Measurements from ENCODE around the gene OR51B4. TPM values are rescaled to one million over a fixed set of nuclear protein-coding genes. Genes with fewer than 3 reads are reported as not detected.
A peak's percentile ranks its signal among the peaks of the same experiment; 100 is the strongest.
"Not testable (repeated sequence)": the region's sequence is repeated elsewhere in the genome, so short reads cannot be mapped to it uniquely, and the experiment has no call there.

OR51B4 gene
- total RNA-seq, 1 donor from 2014 or later = not detected

DNA sequence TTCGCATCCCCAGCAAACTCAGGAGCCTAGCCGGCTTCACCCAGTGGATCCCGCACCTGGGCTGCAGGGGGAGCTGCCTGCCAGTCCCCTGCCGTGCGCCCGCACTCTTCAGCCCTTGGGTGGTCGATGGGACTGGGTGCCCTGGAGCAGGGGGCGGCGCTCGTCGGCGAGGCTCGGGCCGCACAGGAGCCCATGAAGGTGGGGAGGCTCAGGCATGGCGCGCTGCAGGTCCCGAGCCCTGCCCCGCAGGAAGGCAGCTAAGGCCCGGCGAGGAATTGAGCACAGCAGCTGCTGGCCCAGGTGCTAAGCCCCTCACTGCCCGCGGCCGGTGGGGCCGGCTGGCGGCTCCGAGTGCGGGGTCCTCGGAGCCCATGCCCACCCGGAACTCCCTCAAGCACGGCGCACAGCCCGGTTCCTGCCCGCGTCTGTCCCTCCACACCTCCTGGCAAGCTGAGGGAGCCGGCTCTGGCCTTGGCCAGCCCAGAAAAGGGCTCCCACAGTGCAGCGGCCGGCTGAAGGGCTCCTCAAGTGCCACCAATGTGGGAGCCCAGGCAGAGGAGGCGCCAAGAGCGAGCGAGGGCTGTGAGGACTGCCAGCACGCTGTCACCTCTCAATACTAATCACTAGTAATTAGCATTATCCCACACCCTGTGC is 7.3 kb downstream of the OR51B4 start:
- DNase-seq (ENCODE audit: low spot score); ATAC-seq: not testable (repeated sequence)

DNA sequence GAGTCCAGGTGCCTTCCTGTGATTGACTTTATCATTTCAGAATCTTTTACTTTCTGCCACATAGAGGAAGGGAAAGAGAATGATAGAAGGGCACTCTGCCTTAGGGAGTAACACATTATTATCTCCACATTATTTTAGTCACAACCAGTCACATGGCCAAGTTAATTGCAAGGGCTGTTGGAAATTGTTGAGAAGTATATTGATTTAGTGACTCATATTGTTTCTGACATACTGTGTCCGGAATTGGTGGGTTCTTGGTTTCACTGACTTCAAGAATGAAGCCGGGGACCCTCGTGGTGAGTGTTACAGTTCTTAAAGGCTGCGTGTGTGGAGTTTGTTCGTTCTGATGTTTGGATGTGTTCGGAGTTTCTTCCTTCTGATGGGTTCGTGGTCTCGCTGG is 8.7 kb downstream of the OR51B4 start:
- ATAC-seq (no peak), DNase-seq (ENCODE audit: low spot score) (no peak)

DNA sequence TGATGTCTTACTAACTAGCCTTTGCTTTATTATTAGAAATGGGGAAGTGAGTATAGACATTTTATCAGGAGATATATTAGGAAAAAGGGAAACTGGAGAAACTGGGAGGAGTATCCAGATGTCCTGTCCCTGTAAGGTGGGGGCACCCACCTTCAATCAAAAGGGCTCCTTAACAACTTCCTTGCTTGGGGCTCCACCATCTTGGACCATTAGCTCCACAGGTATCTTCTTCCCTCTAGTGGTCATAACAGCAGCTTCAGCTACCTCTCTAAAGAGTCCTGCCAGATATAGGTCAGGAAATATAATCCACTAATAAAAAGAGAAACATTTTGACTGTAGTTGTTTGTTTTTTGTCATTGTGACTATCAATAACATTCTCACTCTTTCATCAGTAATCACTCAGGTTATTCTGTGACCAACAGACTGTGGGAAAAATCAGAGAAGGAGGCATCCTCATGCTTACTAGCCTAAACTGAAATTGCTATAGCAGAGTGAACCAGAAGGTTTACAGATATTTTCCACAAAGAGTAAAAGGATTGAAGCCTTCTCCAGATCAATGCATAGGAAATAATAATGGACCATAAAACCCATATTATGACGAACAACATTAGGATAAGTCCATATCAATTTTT is 10.4 kb downstream of the OR51B4 start:
- DNase-seq (ENCODE audit: low spot score) = no peak
- ATAC-seq = peak; percentile 67

DNA sequence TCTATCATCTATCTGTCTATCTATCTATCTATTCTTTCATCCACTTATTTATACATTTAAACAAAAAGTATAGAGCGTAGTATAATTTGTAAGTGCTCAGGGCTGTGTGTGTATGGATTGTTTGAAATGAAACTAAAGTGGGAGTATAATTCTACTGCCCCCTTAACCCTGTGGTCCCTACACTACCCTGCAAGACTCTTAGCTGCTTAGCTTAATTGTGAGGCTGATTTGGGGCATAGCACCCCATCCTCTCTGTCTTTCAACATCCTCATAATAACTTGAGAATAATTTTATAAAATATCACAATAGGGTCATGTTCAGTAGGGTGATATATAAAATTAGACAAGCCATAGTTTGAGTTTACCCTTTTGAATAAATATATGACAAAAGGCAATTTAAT is 11.6 kb downstream of the OR51B4 start:
- ATAC-seq (no peak), DNase-seq (ENCODE audit: low spot score) (no peak)

DNA sequence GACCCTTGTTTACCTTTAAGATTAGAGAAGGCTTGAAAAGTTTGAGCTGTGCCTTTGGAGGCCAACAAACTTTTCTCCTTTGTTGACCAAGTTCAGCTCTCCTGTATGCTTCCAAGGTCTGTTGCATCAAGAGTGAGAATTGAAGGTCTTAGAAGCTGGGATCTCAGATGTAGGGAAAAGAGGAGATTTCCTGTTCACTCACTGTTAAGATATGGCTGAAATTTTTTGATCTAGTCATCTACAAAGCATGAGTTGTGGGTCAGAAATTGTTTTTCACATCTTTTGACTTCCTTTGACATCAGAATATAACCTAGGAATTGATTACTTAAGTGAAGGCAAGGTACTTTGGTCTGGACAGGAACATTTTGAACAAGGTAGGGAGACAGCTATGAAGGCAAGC is 12.1 kb downstream of the OR51B4 start:
- DNase-seq (ENCODE audit: low spot score) (no peak), ATAC-seq (no peak)

DNA sequence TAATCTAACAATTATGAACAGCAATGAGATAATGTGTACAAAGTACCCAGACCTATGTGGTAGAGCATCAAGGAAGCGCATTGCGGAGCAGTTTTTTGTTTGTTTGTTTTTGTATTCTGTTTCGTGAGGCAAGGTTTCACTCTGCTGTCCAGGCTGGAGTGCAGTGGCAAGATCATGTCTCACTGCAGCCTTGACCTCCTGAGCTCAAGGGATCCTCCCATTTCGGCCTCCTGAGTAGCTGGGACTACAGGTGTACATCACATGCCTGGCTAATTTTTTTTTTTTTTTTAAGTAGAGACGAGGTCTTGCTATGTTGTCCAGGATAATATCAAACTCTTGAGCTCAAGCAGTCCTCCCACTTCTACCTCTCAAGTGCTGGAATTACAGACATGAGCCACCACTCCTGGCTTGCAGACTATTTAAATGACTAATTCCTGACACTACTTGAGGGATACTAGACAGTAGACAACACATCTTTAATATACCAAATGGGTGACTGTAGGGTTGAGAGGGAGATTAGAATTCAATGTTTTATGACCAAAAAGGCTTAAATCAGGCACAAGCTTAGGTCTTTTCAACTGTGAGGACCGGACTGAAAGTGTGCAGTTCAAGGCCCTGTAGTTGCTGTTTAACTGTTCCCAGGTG is 12.7 kb downstream of the OR51B4 start:
- no peak for DNase-seq (ENCODE audit: low spot score)
- no peak for ATAC-seq

DNA sequence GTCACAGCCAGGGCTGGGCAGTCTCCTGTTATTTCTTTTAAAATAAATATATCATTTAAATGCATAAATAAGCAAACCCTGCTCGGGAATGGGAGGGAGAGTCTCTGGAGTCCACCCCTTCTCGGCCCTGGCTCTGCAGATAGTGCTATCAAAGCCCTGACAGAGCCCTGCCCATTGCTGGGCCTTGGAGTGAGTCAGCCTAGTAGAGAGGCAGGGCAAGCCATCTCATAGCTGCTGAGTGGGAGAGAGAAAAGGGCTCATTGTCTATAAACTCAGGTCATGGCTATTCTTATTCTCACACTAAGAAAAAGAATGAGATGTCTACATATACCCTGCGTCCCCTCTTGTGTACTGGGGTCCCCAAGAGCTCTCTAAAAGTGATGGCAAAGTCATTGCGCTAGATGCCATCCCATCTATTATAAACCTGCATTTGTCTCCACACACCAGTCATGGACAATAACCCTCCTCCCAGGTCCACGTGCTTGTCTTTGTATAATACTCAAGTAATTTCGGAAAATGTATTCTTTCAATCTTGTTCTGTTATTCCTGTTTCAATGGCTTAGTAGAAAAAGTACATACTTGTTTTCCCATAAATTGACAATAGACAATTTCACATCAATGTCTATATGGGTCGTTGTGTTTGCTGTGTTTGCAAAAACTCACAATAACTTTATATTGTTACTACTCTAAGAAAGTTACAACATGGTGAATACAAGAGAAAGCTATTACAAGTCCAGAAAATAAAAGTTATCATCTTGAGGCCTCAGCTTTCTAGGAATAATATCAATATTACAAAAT is 13.4 kb downstream of the OR51B4 start:
- no peak for ATAC-seq
- no peak for DNase-seq (ENCODE audit: low spot score)

DNA sequence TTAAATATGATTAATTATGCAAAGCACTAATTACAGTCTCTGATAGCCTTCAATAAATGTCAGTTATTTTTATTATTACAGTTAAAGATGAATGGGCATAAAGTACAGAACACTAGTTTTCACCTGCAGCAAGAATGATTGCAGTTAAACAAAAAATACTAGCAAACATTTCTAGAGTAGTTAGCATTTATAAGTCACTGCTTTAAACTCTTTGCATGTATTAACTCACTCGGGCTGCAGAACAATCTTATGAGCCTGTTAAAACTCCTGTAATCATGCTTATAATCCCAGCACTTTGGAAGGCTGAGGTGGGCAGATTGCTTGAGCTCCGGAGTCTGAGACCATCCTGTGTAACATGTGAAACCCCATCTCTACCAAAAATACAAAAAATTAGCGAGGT is 14.8 kb downstream of the OR51B4 start:
- ATAC-seq = no peak

DNA sequence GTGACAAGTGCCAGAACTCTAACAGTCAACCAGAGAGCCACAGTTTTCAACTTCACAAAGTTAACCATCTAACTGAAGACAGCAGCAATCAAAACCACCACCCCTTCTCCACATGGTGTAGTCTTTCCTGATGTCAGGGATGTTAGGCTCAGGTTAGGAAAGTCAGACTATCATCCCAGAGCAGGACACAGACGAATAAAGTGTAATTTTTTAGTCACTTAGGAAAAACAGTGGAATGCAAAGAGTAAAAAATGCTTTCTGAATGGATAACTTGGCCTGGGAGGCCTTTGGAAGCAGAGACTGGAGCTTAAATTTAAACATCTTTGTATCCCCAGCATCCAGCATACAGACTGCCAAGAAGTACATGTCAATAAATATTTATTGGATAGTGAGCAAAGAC is 15.4 kb downstream of the OR51B4 start:
- ATAC-seq (no peak), DNase-seq (ENCODE audit: low spot score) (no peak)

More for the DNA sequence above, 14.8 kb downstream of the OR51B4 start:
- DNase-seq (ENCODE audit: low spot score) = no peak

DNA sequence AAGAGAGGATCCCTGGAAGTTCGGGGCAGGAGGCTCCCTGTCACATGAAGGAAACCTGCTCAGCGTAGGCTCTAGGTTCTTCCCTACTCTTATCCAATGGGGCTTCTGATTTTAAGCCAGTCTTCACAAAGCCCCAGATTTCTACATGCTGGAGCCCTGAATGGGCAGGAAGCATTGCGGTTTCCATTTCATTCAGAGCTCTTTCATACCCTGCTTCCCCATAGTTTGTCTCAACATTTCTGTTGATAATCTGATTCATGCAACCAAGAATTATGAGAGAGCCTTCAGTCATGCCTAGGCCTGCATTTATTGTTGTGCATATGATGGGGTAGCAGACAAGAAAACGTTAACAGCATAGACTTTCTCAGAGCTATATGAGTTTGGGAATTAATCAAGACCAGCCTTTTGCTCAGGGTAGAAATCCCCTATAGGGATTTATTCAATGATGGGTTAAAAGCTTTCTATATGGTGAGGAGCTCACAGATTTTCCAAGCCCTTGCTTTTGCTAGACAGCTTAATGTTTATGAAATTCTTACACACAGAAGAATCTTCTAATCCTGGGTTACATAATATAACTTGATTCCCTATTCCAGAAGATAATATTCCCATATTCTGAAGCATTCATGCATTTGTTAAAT is 15.9 kb downstream of the OR51B4 start:
- ATAC-seq (no peak), DNase-seq (ENCODE audit: low spot score) (no peak)

DNA sequence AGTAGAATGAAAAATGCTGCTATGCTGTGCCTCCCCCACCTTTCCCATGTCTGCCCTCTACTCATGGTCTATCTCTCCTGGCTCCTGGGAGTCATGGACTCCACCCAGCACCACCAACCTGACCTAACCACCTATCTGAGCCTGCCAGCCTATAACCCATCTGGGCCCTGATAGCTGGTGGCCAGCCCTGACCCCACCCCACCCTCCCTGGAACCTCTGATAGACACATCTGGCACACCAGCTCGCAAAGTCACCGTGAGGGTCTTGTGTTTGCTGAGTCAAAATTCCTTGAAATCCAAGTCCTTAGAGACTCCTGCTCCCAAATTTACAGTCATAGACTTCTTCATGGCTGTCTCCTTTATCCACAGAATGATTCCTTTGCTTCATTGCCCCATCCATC is 17.1 kb downstream of the OR51B4 start:
- ATAC-seq (no peak), DNase-seq (ENCODE audit: low spot score) (no peak)

DNA sequence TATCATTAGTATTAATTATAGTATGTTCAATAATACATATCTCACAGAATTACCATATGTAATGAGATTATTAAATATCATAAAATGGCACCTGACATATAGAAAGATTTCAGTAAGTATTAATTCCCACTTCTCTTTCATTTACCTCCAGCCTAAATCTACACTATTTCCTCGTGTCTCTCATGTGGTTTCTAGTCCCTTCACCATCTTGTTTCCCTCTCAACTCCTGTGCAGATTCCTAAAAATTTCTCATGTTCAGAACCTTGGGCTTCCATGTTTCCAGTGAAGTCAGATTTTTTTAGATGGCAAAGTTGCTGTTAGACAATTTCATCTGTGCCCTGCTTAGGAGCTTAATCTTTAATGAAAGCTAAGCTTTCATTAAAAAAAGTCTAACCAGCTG is 17.9 kb downstream of the OR51B4 start:
- DNase-seq (ENCODE audit: low spot score) = no peak
- no peak for ATAC-seq

DNA sequence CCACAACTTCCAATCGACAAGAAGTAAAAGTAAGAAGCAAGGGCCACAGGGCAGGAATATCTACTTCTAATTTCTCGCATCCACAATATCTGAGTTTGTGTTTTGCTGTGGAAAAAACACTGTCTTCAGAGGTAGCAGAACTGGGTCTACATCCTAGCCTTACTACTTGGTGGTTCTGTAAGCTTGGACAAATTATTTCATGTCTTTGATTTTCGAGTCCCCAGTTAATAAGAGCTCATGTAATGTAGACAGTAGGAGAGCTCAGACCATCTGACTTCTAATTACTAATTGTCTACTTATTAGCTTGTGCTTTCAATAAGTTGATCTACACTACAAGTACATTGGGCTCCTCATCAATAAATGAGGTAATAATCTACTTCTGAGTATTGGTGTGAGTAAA is 18.7 kb downstream of the OR51B4 start:
- no peak for DNase-seq (ENCODE audit: low spot score)
- no peak for ATAC-seq

DNA sequence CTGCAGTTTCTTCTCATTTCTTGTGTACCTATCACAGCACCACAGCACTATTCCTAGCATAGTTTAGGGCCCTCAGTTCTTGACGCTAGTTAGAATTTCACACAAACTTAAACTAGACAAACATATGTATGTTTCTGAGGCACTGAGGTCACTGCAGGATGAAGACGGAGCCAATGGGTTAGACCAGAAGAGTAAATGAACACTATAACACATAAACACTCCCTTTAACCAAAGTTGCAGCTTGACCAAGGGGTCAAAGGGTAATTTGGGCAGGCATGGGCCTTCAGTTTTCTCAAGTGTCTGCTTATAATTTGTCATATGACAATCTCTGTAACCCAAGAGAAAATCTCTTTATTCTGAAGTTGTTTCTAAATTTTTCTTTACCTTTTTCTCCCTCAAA is 19.1 kb downstream of the OR51B4 start:
- ATAC-seq = no peak
- DNase-seq (ENCODE audit: low spot score) = no peak

DNA sequence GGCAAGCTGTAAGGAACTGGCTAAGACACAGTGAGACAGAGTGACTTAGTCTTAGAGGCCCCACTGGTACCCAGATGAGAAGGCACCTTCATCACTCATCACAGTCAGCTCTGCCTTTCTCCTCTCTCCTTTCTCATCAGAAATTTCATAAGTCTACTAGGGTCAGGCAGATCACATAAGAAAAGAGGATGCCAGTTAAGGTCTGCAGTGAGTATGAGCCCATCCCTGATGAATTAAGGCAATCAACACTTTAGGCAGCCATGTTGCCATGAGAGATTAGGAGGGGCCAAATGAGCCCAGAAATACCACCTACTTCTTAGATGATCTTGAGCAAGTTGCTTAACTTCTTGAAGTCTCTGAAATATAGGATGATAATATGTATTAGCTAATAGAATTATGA is 20.1 kb downstream of the OR51B4 start:
- ATAC-seq = no peak

DNA sequence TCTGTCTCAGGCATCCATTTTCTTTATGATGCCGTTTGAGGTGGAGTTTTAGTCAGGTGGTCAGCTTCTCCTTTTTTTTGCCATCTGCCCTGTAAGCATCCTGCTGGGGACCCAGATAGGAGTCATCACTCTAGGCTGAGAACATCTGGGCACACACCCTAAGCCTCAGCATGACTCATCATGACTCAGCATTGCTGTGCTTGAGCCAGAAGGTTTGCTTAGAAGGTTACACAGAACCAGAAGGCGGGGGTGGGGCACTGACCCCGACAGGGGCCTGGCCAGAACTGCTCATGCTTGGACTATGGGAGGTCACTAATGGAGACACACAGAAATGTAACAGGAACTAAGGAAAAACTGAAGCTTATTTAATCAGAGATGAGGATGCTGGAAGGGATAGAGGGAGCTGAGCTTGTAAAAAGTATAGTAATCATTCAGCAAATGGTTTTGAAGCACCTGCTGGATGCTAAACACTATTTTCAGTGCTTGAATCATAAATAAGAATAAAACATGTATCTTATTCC is 21.1 kb downstream of the OR51B4 start:
- no peak for DNase-seq (ENCODE audit: low spot score)

More for the DNA sequence above, 20.1 kb downstream of the OR51B4 start:
- DNase-seq (ENCODE audit: low spot score) = no peak

DNA sequence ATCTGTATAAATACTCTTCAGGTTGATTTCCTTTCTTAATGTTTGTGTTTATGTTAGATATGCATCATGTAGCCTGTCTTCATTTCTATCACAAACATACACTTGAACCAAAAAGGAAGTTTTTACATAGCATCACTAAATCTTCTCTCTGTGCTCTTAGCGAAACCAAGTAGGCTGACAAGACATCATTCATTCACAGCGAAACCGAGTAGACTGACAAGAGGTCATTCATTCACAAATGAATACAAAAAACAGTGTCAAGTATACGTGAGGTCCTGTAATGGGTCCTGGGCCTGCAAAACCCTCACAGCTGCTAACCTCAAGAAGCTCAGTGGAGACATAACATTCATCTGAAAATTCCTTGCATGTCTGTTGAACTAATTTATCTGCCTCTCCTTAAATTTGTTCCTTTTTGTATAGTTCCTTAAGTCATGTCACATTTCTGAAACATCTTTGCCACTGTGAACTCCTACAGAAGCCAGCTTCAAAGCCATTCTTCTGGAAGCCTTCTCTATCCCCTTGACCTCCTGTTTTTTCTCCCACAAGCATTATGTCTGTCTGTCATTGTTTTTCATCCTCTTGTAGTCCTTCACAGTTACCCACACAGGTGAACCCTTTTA is 22.2 kb downstream of the OR51B4 start:
- DNase-seq (ENCODE audit: low spot score) (no peak), ATAC-seq (no peak)

More for the DNA sequence above, 21.1 kb downstream of the OR51B4 start:
- ATAC-seq = peak; percentile 46

DNA sequence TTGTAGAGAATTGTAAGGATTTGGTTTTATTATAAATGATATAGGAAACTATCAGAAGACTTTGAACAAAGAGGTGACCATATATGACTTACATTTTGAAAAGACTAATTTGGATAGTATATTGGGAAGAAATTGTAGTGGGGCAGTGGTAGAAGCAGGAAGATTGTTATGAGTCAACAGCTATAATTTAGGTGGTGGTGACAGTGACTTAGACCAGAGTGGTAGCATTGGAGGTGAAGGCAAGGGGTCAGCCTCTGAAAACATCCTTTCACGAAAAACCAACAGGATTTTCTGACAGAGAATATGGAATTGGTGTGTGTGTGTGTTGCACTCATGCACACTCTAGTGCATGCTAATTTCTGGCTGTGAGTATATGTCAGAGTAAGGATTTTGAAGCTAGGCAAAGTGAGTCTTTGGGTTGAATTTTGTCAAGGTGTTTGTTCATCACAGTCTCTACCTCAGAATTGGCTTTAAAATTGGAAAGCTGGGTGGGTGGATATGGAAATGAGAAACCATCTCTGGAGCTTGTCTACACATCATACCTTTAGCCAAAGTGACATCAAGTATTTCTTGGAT is 23.9 kb downstream of the OR51B4 start:
- no peak for ATAC-seq

DNA sequence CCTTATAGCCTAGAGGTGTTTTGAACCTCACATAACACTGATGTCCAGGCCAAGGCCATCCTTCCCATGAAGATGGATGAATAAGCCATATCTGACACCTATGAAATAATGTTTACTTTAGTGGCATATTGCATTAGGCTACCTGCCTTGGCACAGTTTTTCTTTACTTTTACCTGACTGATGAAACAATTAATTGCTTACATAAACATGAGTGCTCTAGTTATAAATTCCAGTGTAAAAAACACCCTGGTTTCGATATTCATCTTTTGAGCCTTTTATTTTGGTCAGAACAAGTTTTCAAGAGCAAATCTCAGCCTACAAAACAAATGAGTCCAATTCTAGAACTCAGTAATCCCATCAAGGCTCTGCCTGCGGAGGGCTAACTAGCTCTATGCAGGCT is 25.0 kb downstream of the OR51B4 start:
- ATAC-seq (no peak), DNase-seq (ENCODE audit: low spot score) (no peak)

More for the DNA sequence above, 23.9 kb downstream of the OR51B4 start:
- no peak for DNase-seq (ENCODE audit: low spot score)
